Esophagus (tissue), 2 donors: Measurements from ENCODE around the gene SLC24A3. TPM values are rescaled to one million over a fixed set of nuclear protein-coding genes. Genes with fewer than 3 reads are reported as not detected.

ENCODE experiments used
- H3K27ac ChIP-seq, 2 donors: one replicate each; pipeline ENCODE4 v1.5.1; 2013; ENCODE audit warnings: low read depth in 2 of 2, mild to moderate bottlenecking in 2 of 2, inconsistent platforms in 1 of 2, low read length in 1 of 2, moderate library complexity in 1 of 2
- H3K27me3 ChIP-seq, 2 donors: one replicate each; pipeline ENCODE4 v1.6.1; 2013; ENCODE audit warnings: low read length in 2 of 2, control low read depth in 1 of 2, mild to moderate bottlenecking in 1 of 2; ENCODE audit not compliant: insufficient read depth in 2 of 2, control insufficient read depth in 1 of 2
- H3K36me3 ChIP-seq, 2 donors: one replicate each; pipeline ENCODE4 v1.6.1; 2013; ENCODE audit warnings: low read length in 1 of 2; ENCODE audit not compliant: control insufficient read depth in 2 of 2, insufficient read depth in 2 of 2
- H3K4me1 ChIP-seq, 2 donors: one replicate each; pipeline ENCODE4 v1.6.1; 2013; ENCODE audit warnings: low read length in 1 of 2; ENCODE audit not compliant: control insufficient read depth in 2 of 2, insufficient read depth in 2 of 2
- H3K4me3 ChIP-seq, 2 donors: one replicate each; pipeline ENCODE4 v1.5.1; 2013; ENCODE audit warnings: low read length in 2 of 2, mild to moderate bottlenecking in 2 of 2, low read depth in 1 of 2, moderate library complexity in 1 of 2
- H3K9me3 ChIP-seq, 2 donors: one replicate each; pipeline ENCODE4 v1.6.1; 2013; ENCODE audit warnings: mild to moderate bottlenecking in 2 of 2, low read depth in 1 of 2, low read length in 1 of 2, moderate library complexity in 1 of 2; ENCODE audit not compliant: control insufficient read depth in 2 of 2, insufficient read depth in 1 of 2
- WGBS, 2 donors: extraction: QIAGEN DNeasy Blood & Tissue Kit; methylation state at CpG; one replicate each; pipeline ENCODE4 v1.1.7; 2013; 5-methylcytosine and 5-hydroxymethylcytosine counted together
- polyA plus RNA-seq, 2 donors: library from polyadenylated mRNA; stranded (reverse); fragments of 200-250 nt; gene quantifications; one replicate each; pipeline ENCODE4 v1.2.3, GENCODE V29; 2013
- donor health status: healthy with polysubstance abuse.
- donor health status: Bipolar disorder and iron deficiency.

The SLC24A3 gene
- polyA plus RNA-seq, 2 donors: 6.5 to 7.3 TPM

- 60 to 64% methylated on average over 5 of the region's 5 CpGs for whole genome bisulfite sequencing, 2 donors
- H3K36me3 ChIP-seq: no peaks in the 10 kb centered on the region
- H3K27me3 ChIP-seq: no peaks in the 10 kb centered on the region
- no peaks in the 10 kb centered on the region for H3K4me1 ChIP-seq
- H3K4me3 ChIP-seq: peak overlapping the region in 1 of 2 donors; percentile 79
- no peaks in the 10 kb centered on the region for H3K9me3 ChIP-seq
- peak overlapping the region in 1 of 2 donors; percentile 40 for H3K27ac ChIP-seq
Observed at GRCh38 chr20:19211252-19211651, 1.2 kb upstream of the SLC24A3 start.

GRCh38 chr20:19211661-19212468 is 577 bp upstream of the SLC24A3 start:
- peak overlapping the region; percentile 54 to 79 for H3K4me3 ChIP-seq
- no peaks in the 10 kb centered on the region for H3K9me3 ChIP-seq
- H3K27ac ChIP-seq: peak overlapping the region; percentile 15 to 40
- 3 to 5% methylated on average over 58 to 66 of the region's 66 CpGs for WGBS, 2 donors
- no peaks in the 10 kb centered on the region for H3K36me3 ChIP-seq
- no peaks in the 10 kb centered on the region for H3K27me3 ChIP-seq
- no peaks in the 10 kb centered on the region for H3K4me1 ChIP-seq

- Histone ChIP-seq H3K4me3 (peak overlapping the region; percentile 58 to 79), H3K36me3 (no peaks in the 10 kb centered on the region), H3K27ac (peak overlapping the region; percentile 43 to 80), H3K27me3 (no peaks in the 10 kb centered on the region), H3K9me3 (no peaks in the 10 kb centered on the region), H3K4me1 (no peaks in the 10 kb centered on the region)
- WGBS, 2 donors: 3 to 6% methylated on average over 37 to 58 of the region's 58 CpGs
Observed at GRCh38 chr20:19212821-19213502, 520 bp downstream of the SLC24A3 start.

GRCh38 chr20:19213946-19214490 is 1.6 kb downstream of the SLC24A3 start:
- no peak overlapping the region for H3K27ac ChIP-seq
- peak overlapping the region in 1 of 2 donors; percentile 79 for H3K4me3 ChIP-seq
- no peaks in the 10 kb centered on the region for H3K4me1 ChIP-seq
- no peaks in the 10 kb centered on the region for H3K9me3 ChIP-seq
- 69 to 74% methylated on average over 11 of the region's 11 CpGs for WGBS, 2 donors
- H3K36me3 ChIP-seq: no peaks in the 10 kb centered on the region
- H3K27me3 ChIP-seq: no peaks in the 10 kb centered on the region

GRCh38 chr20:19218411-19218810 is 6.0 kb downstream of the SLC24A3 start:
- H3K4me1 ChIP-seq: no peaks in the 10 kb centered on the region
- 72% methylated on average over 2 of the region's 2 CpGs for WGBS, 2 donors
- H3K27ac ChIP-seq: no peak overlapping the region
- H3K9me3 ChIP-seq: no peaks in the 10 kb centered on the region
- H3K4me3 ChIP-seq: no peak overlapping the region
- H3K27me3 ChIP-seq: no peaks in the 10 kb centered on the region
- H3K36me3 ChIP-seq: no peaks in the 10 kb centered on the region

- no peaks in the 10 kb centered on the region for H3K36me3 ChIP-seq
- 78 to 80% methylated on average over 2 of the region's 2 CpGs for WGBS, 2 donors
- H3K27ac ChIP-seq: no peak overlapping the region
Observed at GRCh38 chr20:19222520-19223040, 10.1 kb downstream of the SLC24A3 start.

GRCh38 chr20:19223640-19224039 is 11.2 kb downstream of the SLC24A3 start:
- no peak overlapping the region for H3K4me3 ChIP-seq
- H3K9me3 ChIP-seq: peaks cover 0 to 2% of the 10 kb centered on the region in 2 donors
- H3K27me3 ChIP-seq: no peaks in the 10 kb centered on the region
- 86 to 90% methylated on average over 7 of the region's 7 CpGs for WGBS, 2 donors
- H3K27ac ChIP-seq: no peak overlapping the region
- H3K4me1 ChIP-seq: no peaks in the 10 kb centered on the region
- H3K36me3 ChIP-seq: no peaks in the 10 kb centered on the region

More at GRCh38 chr20:19222520-19223040, 10.1 kb downstream of the SLC24A3 start:
- Histone ChIP-seq H3K4me3 (no peak overlapping the region), H3K27me3 (no peaks in the 10 kb centered on the region), H3K9me3 (peaks cover 0 to 2% of the 10 kb centered on the region in 2 donors), H3K4me1 (no peaks in the 10 kb centered on the region)

GRCh38 chr20:19231359-19232035 is 19.1 kb downstream of the SLC24A3 start:
- Histone ChIP-seq H3K27ac (no peak overlapping the region), H3K9me3 (peaks cover 0 to 3% of the 10 kb centered on the region in 2 donors), H3K27me3 (no peaks in the 10 kb centered on the region), H3K4me3 (no peak overlapping the region), H3K36me3 (peaks cover 0 to 2% of the 10 kb centered on the region in 2 donors), H3K4me1 (no peaks in the 10 kb centered on the region)
- WGBS, 2 donors: 71 to 73% methylated on average over 6 of the region's 6 CpGs
